HEK293 (cell line): Measurements from ENCODE around the gene ZNF624.

ENCODE experiments used
- CTCF ChIA-PET: fragments of 350-600 bp; formaldehyde crosslinking; extraction: SDS; loops from one replicate; lab custom pipeline; 2021; ENCODE audit warnings: antibody characterized with exemption; lab: Yijun Ruan, JAX
- POLR2A ChIA-PET: fragments of 300-600 bp; formaldehyde crosslinking; extraction: SDS; loops from one replicate; lab custom pipeline; 2020; ENCODE audit warnings: antibody characterized with exemption, inconsistent platforms; lab: Yijun Ruan, JAX
- H3K27ac ChIP-seq: fragments of 200-500 bp; sonication (Bioruptor generic); 2 replicates; pipeline ENCODE4 v1.5.1; 2014; ENCODE audit warnings: low read depth, low read length, control low read depth, inconsistent platforms; ENCODE audit errors: extremely low read depth
- H3K36me3 ChIP-seq, 2 experiments: fragments of 200-500 bp in 1 of 2; sonication (Bioruptor generic) in 1 of 2; 1 replicate in 1 of 2; 2 replicates in 1 of 2; pipeline ENCODE4 v1.5.1; 2014 to 2017; ENCODE audit warnings: inconsistent platforms in 2 of 2, low read length in 2 of 2; ENCODE audit not compliant: control insufficient read depth in 2 of 2, insufficient read depth in 1 of 2
- H3K4me1 ChIP-seq: fragments of 200-500 bp; sonication (Bioruptor generic); 2 replicates; pipeline ENCODE4 v1.5.1; 2014; ENCODE audit warnings: mild to moderate bottlenecking, low read length, inconsistent platforms; ENCODE audit not compliant: control insufficient read depth, insufficient read depth
- H3K4me3 ChIP-seq: 2 replicates; pipeline ENCODE4 v1.5.1; 2011; ENCODE audit warnings: low read depth, mild to moderate bottlenecking, control low read depth, low read length, moderate library complexity
- H3K9me3 ChIP-seq: fragments of 200-500 bp; sonication (Bioruptor generic); 2 replicates; pipeline ENCODE4 v1.5.1; 2014; ENCODE audit warnings: low read depth, low read length, inconsistent platforms; ENCODE audit not compliant: control insufficient read depth, insufficient read depth
- HOXC10 ChIP-seq: sonication (generic); formaldehyde crosslinking; IDR thresholded peaks from 2 replicates; pipeline ENCODE4 v1.8.1; 2023; ENCODE audit warnings: mild to moderate bottlenecking, missing genetic modification reagents
- KLF9 ChIP-seq: fragments of 450-650 bp; formaldehyde crosslinking; IDR thresholded peaks from 2 replicates; pipeline ENCODE4 v1.5.1; 2016; ENCODE audit warnings: missing biosample characterization, missing genetic modification characterization, low read depth
- SETDB1 ChIP-seq: IDR thresholded peaks from one replicate; pipeline ENCODE4 v1.6.1; 2017; ENCODE audit warnings: mild to moderate bottlenecking, low read length, moderate library complexity, mixed read lengths; ENCODE audit not compliant: insufficient read length
- TRIM28 ChIP-seq: IDR thresholded peaks from 2 replicates; pipeline ENCODE4 v1.6.1; 2011; ENCODE audit warnings: low read length, control low read depth, borderline replicate concordance
- ZBTB7A ChIP-seq: fragments of 450-650 bp; formaldehyde crosslinking; IDR thresholded peaks from 2 replicates; pipeline ENCODE4 v1.5.1; 2016; ENCODE audit warnings: low read depth, missing biosample characterization, missing genetic modification characterization
- ZFP69B ChIP-seq: fragments of 450-650 bp; formaldehyde crosslinking; IDR thresholded peaks from 2 replicates; pipeline ENCODE4 v1.5.1; 2016; ENCODE audit warnings: missing biosample characterization, missing genetic modification characterization
- ZNF121 ChIP-seq: fragments of 450-650 bp; formaldehyde crosslinking; IDR thresholded peaks from 2 replicates; pipeline ENCODE4 v1.5.1; 2016; ENCODE audit warnings: missing biosample characterization, missing genetic modification characterization
- ZNF132 ChIP-seq: fragments of 450-650 bp; formaldehyde crosslinking; IDR thresholded peaks from 2 replicates; pipeline ENCODE4 v1.5.1; 2017; ENCODE audit warnings: missing biosample characterization, missing genetic modification characterization, borderline replicate concordance
- ZNF274 ChIP-seq, 2 experiments: fragments of 200-500 bp in 1 of 2; fragments of 450-650 bp in 1 of 2; sonication (Bioruptor generic) in 1 of 2; formaldehyde crosslinking in 1 of 2; IDR thresholded peaks; 2 replicates each; pipeline versions ENCODE4 v1.5.1 to v1.6.1; 2014 to 2016; ENCODE audit warnings: borderline replicate concordance in 1 of 2, inconsistent platforms in 1 of 2, low read length in 1 of 2, missing biosample characterization in 1 of 2, missing genetic modification characterization in 1 of 2
- ZNF354C ChIP-seq: fragments of 450-650 bp; formaldehyde crosslinking; IDR thresholded peaks from 2 replicates; pipeline ENCODE4 v1.5.1; 2016; ENCODE audit warnings: missing biosample characterization, missing genetic modification characterization, low read depth, borderline replicate concordance
- ZNF404 ChIP-seq: fragments of 450-650 bp; formaldehyde crosslinking; IDR thresholded peaks from 2 replicates; pipeline ENCODE4 v1.5.1; 2017; ENCODE audit warnings: missing biosample characterization, missing genetic modification characterization
- ZNF433 ChIP-seq: fragments of 450-650 bp; formaldehyde crosslinking; IDR thresholded peaks from 2 replicates; pipeline ENCODE4 v1.5.1; 2016; ENCODE audit warnings: missing biosample characterization, missing genetic modification characterization, low read depth
- ZNF624 ChIP-seq: fragments of 450-650 bp; formaldehyde crosslinking; IDR thresholded peaks from 2 replicates; pipeline ENCODE4 v1.5.1; 2017; ENCODE audit warnings: missing biosample characterization, missing genetic modification characterization
- ZNF776 ChIP-seq: fragments of 450-650 bp; formaldehyde crosslinking; IDR thresholded peaks from 2 replicates; pipeline ENCODE4 v1.5.0; 2017; ENCODE audit warnings: missing biosample characterization, missing genetic modification characterization, borderline replicate concordance
- ZNF792 ChIP-seq: fragments of 450-650 bp; formaldehyde crosslinking; IDR thresholded peaks from 2 replicates; pipeline ENCODE4 v1.5.1; 2016; ENCODE audit warnings: missing biosample characterization, missing genetic modification characterization
- ZSCAN16 ChIP-seq: fragments of 450-650 bp; formaldehyde crosslinking; IDR thresholded peaks from 2 replicates; pipeline ENCODE4 v1.5.1; 2016; ENCODE audit warnings: missing biosample characterization, missing genetic modification characterization
- ZSCAN5A ChIP-seq: fragments of 450-650 bp; formaldehyde crosslinking; IDR thresholded peaks from 2 replicates; pipeline ENCODE4 v1.5.1; 2016; ENCODE audit warnings: missing biosample characterization, missing genetic modification characterization

ZNF624 gene

GRCh38 chr17:16623282-16623681 lies 30.4 kb downstream of the ZNF624 start:
- Histone ChIP-seq H3K27ac (no peak overlapping the region), H3K4me1 (no peaks in the 10 kb centered on the region), H3K4me3 (no peak overlapping the region), H3K36me3 (peaks cover 3 to 17% of the 10 kb centered on the region in 2 experiments; a peak in 2 of 3 replicates), H3K9me3 (peaks cover 4% of the 10 kb centered on the region)
- POLR2A ChIA-PET, result no interaction called here
- CTCF ChIA-PET, result no interaction called here
- TF ChIP-seq SETDB1 (peak; percentile 13), TRIM28 (peak; percentile 3; the same call in 1 of the 2 replicates), ZNF274 (IDR thresholded peaks at IDR 0.05; ENCODE audit: low read length) (no peak; the same call in 1 of the 2 replicates), ZNF274 (tag by site-specific recombination; IDR thresholded peaks at IDR 0.05; ENCODE audit: borderline replicate concordance) (peak; percentile 56; the same call in 1 of the 2 replicates), KLF9 (tag by site-specific recombination) (no peak)

- Histone ChIP-seq H3K4me1 (no peaks in the 10 kb centered on the region), H3K4me3 (no peak overlapping the region), H3K27ac (no peak overlapping the region), H3K9me3 (peaks cover 4% of the 10 kb centered on the region), H3K36me3 (peaks cover 3 to 17% of the 10 kb centered on the region in 2 experiments; a peak in 2 of 3 replicates)
- POLR2A ChIA-PET, result no interaction called here
- TF ChIP-seq ZNF624, result peak; percentile 73
- no peak for TF ChIP-seq ZNF354C
- no peak for TF ChIP-seq ZSCAN5A (tag by site-specific recombination)
- peak; percentile 95 for TF ChIP-seq SETDB1
- TF ChIP-seq ZNF274 (IDR thresholded peaks at IDR 0.05; ENCODE audit: low read length), result peak; percentile 89
- peak; percentile 77; the same call in 1 of the 2 replicates for TF ChIP-seq ZNF274 (tag by site-specific recombination; IDR thresholded peaks at IDR 0.05; ENCODE audit: borderline replicate concordance)
- TF ChIP-seq TRIM28, result peak; percentile 93; the same call in 1 of the 2 replicates
- no peak for TF ChIP-seq ZNF132
- CTCF ChIA-PET, result no interaction called here
Observed at GRCh38 chr17:16622540-16623277, 30.9 kb downstream of the ZNF624 start.

- Histone ChIP-seq H3K9me3 (peaks cover 4% of the 10 kb centered on the region), H3K4me1 (no peaks in the 10 kb centered on the region), H3K4me3 (no peak overlapping the region), H3K27ac (no peak overlapping the region), H3K36me3 (no peaks in the 10 kb centered on the region)
- ChIA-PET CTCF (no interaction called here), POLR2A (no interaction called here)
- TF ChIP-seq HOXC10 (no peak), ZFP69B (no peak), ZNF404 (tag by site-specific recombination) (no peak), ZBTB7A (tag by site-specific recombination) (no peak), ZNF776 (tag by site-specific recombination) (no peak), ZSCAN16 (no peak), ZNF433 (tag by site-specific recombination) (no peak), TRIM28 (no peak), ZNF792 (no peak), ZNF121 (no peak)
Observed at GRCh38 chr17:16617481-16618060, 36.1 kb downstream of the ZNF624 start.
